CD4-positive, alpha-beta T cell treated with Interleukin-15 for 4 hours (primary cell): ENCODE measurements around the gene S1PR1.
"Not testable (repeated sequence)": the region's sequence is repeated elsewhere in the genome, so short reads cannot be mapped to it uniquely, and the experiment has no call there.

Source experiments
- DNase-seq: peaks from one replicate; pipeline ENCODE4 v3.0.0-alpha.2; 2020; ENCODE audit warnings: low spot score

The S1PR1 gene

GRCh38 chr1:101219924-101220870, 16.6 kb upstream of the S1PR1 start:
- DNase-seq: no peak

- DNase-seq: no peak
Observed at GRCh38 chr1:101220906-101221305, 15.9 kb upstream of the S1PR1 start.

- DNase-seq: no peak
Observed at GRCh38 chr1:101221945-101222429, 14.8 kb upstream of the S1PR1 start.

GRCh38 chr1:101227837-101228236, 9.0 kb upstream of the S1PR1 start:
- DNase-seq: no peak

GRCh38 chr1:101228424-101229134, 8.2 kb upstream of the S1PR1 start:
- no peak for DNase-seq

GRCh38 chr1:101232182-101232581, 4.6 kb upstream of the S1PR1 start:
- DNase-seq: not testable (repeated sequence)

GRCh38 chr1:101233495-101233894, 3.3 kb upstream of the S1PR1 start:
- DNase-seq: no peak

GRCh38 chr1:101235216-101235695, 1.6 kb upstream of the S1PR1 start:
- DNase-seq: peak; percentile 33

- peak; percentile 85 for DNase-seq
Observed at GRCh38 chr1:101235696-101236515, 913 bp upstream of the S1PR1 start.

- DNase-seq: peak; percentile 28
Observed at GRCh38 chr1:101237229-101237837, 514 bp downstream of the S1PR1 start.

- peak; percentile 64 for DNase-seq
Observed at GRCh38 chr1:101238031-101238628, 1.3 kb downstream of the S1PR1 start.

GRCh38 chr1:101238681-101239094, 1.9 kb downstream of the S1PR1 start:
- DNase-seq: peak; percentile 88

- peak; percentile 66 for DNase-seq
Observed at GRCh38 chr1:101239095-101240040, 2.5 kb downstream of the S1PR1 start.

- no peak for DNase-seq
Observed at GRCh38 chr1:101240041-101240430, 3.2 kb downstream of the S1PR1 start.

- DNase-seq: no peak
Observed at GRCh38 chr1:101241485-101242225, 4.8 kb downstream of the S1PR1 start.

- DNase-seq: no peak
Observed at GRCh38 chr1:101242324-101243050, 5.7 kb downstream of the S1PR1 start.

GRCh38 chr1:101243751-101244150, 6.9 kb downstream of the S1PR1 start:
- no peak for DNase-seq

GRCh38 chr1:101244842-101245241, 8.0 kb downstream of the S1PR1 start:
- no peak for DNase-seq
